Caco-2 (cell line): ENCODE results near the gene POLDIP3. TPM values are rescaled to one million over a fixed set of nuclear protein-coding genes. Genes with fewer than 3 reads are reported as not detected.

Experiments used
- Bru-seq: library from RNA; stranded (reverse); fragments of 400-500 nt; gene quantifications from one replicate; lab custom pipeline; 2021; lab: Mats Ljungman, UMichigan
- BruChase-seq, 2 experiments: library from RNA; stranded (reverse); fragments of 400-500 nt; gene quantifications; one replicate each; lab custom pipeline; 2021; lab: Mats Ljungman, UMichigan
- BruUV-seq: library from RNA; stranded (reverse); fragments of 400-500 nt; replicated peaks from 2 replicates; lab custom pipeline; 2021; lab: Mats Ljungman, UMichigan
- CTCF ChIA-PET: fragments of 300-600 bp; sonication (Branson Sonifier 250); formaldehyde crosslinking; loops from one replicate; lab custom pipeline; 2022; ENCODE audit warnings: antibody characterized with exemption; lab: Charles Lee
- POLR2A ChIA-PET: fragments of 300-600 bp; sonication (Branson Sonifier 250); formaldehyde crosslinking; loops from one replicate; lab custom pipeline; 2022; ENCODE audit warnings: antibody characterized with exemption; lab: Charles Lee
- DNase-seq, 2 experiments: peaks; one replicate each; pipeline versions ENCODE4 v3.0.0 to v3.0.0-alpha.2; 2020 to 2022
- H3K27me3 ChIP-seq: replicated peaks from 2 replicates; pipeline ENCODE4 v1.6.0; 2011; ENCODE audit warnings: low read length; ENCODE audit not compliant: control insufficient read depth, insufficient read depth
- H3K36me3 ChIP-seq: 2 replicates; pipeline ENCODE4 v1.5.1; 2011; ENCODE audit warnings: low read length; ENCODE audit not compliant: control insufficient read depth, insufficient read depth
- H3K4me1 ChIP-seq: fragments of 250-450 bp; sonication (Bioruptor Pico); 2 replicates; pipeline ENCODE4 v1.5.1; 2020; ENCODE audit warnings: mild to moderate bottlenecking
- H3K4me3 ChIP-seq: 2 replicates; pipeline ENCODE4 v1.5.1; 2011; ENCODE audit warnings: low read depth, mild to moderate bottlenecking, control low read depth, low read length
- H3K9me3 ChIP-seq: fragments of 250-450 bp; sonication (Bioruptor Pico); 2 replicates; pipeline ENCODE4 v1.5.1; 2020; ENCODE audit warnings: mild to moderate bottlenecking, moderate library complexity
- H3K27ac Mint-ChIP-seq: one replicate; pipeline ENCODE4 v1.8.0; 2022; ENCODE audit warnings: mixed read lengths; ENCODE audit not compliant: unreplicated experiment
- H3K27me3 Mint-ChIP-seq: one replicate; pipeline ENCODE4 v1.8.0; 2022; ENCODE audit warnings: mixed read lengths; ENCODE audit not compliant: insufficient read depth, unreplicated experiment
- H3K36me3 Mint-ChIP-seq: one replicate; pipeline ENCODE4 v1.8.0; 2022; ENCODE audit warnings: mild to moderate bottlenecking, mixed read lengths; ENCODE audit not compliant: insufficient read depth, unreplicated experiment
- H3K4me1 Mint-ChIP-seq: one replicate; pipeline ENCODE4 v1.8.0; 2022; ENCODE audit warnings: low read depth, mixed read lengths; ENCODE audit not compliant: unreplicated experiment
- H3K4me3 Mint-ChIP-seq: one replicate; pipeline ENCODE4 v1.8.0; 2022; ENCODE audit warnings: mild to moderate bottlenecking, moderate library complexity, mixed read lengths; ENCODE audit not compliant: unreplicated experiment
- H3K9me3 Mint-ChIP-seq: one replicate; pipeline ENCODE4 v1.8.0; 2022; ENCODE audit warnings: mixed read lengths; ENCODE audit not compliant: unreplicated experiment
- intact Hi-C: fragments of 100-400 bp; cut with micrococcal nuclease; formaldehyde crosslinking; loops from one replicate; pipeline ENCODE4 v1.10.0; 2022; ENCODE audit not compliant: unreplicated experiment
- long read RNA-seq: library from polyadenylated mRNA; stranded (forward); transcript quantifications from one replicate; pipeline ENCODE4 v2.0.0, GENCODE V29; 2022
- total RNA-seq: library from RNA; stranded (reverse); gene quantifications from 2 replicates; pipeline ENCODE4 v1.2.3, GENCODE V29; 2022
- TF ChIP-seq, protein P1 (sequence below), 2 experiments: fragments of 200-600 bp in 1 of 2; IDR thresholded peaks; 1 replicate in 1 of 2; 2 replicates in 1 of 2; pipeline versions ENCODE4 v1.5.1 to v1.8.0; 2011 to 2022; ENCODE audit warnings: antibody characterized with exemption in 1 of 2, control low read depth in 1 of 2, inconsistent platforms in 1 of 2, low read depth in 1 of 2, low read length in 1 of 2, mild to moderate bottlenecking in 1 of 2, moderate library complexity in 1 of 2; ENCODE audit not compliant: insufficient read depth in 1 of 2, severe bottlenecking in 1 of 2, unreplicated experiment in 1 of 2

Gene POLDIP3, protein sequence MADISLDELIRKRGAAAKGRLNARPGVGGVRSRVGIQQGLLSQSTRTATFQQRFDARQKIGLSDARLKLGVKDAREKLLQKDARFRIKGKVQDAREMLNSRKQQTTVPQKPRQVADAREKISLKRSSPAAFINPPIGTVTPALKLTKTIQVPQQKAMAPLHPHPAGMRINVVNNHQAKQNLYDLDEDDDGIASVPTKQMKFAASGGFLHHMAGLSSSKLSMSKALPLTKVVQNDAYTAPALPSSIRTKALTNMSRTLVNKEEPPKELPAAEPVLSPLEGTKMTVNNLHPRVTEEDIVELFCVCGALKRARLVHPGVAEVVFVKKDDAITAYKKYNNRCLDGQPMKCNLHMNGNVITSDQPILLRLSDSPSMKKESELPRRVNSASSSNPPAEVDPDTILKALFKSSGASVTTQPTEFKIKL
- 70.0 and 70.8 TPM in 2 replicates for total RNA-seq
- Bru-seq, nascent RNA, result percentile 80 among the genes with signal in this experiment
- BruChase-seq, experiment 1, labeled RNA remaining after a 2-hour chase, result percentile 82 among the genes with signal in this experiment
- percentile 86 among the genes with signal in this experiment for BruChase-seq, experiment 2, labeled RNA remaining after a 6-hour chase
- long read RNA-seq, transcript POLDIP3-203 (8 exons, 3,323 nt), result minor isoform, 15 of 240 reads
- long read RNA-seq, transcript POLDIP3-201 (9 exons, 3,441 nt), result major isoform, 134 of 240 reads
- long read RNA-seq, partial matches to known transcripts, result 6 of 240 reads
- long read RNA-seq, other reads (novel, unspliced or antisense), result 85 of 240 reads

DNA sequence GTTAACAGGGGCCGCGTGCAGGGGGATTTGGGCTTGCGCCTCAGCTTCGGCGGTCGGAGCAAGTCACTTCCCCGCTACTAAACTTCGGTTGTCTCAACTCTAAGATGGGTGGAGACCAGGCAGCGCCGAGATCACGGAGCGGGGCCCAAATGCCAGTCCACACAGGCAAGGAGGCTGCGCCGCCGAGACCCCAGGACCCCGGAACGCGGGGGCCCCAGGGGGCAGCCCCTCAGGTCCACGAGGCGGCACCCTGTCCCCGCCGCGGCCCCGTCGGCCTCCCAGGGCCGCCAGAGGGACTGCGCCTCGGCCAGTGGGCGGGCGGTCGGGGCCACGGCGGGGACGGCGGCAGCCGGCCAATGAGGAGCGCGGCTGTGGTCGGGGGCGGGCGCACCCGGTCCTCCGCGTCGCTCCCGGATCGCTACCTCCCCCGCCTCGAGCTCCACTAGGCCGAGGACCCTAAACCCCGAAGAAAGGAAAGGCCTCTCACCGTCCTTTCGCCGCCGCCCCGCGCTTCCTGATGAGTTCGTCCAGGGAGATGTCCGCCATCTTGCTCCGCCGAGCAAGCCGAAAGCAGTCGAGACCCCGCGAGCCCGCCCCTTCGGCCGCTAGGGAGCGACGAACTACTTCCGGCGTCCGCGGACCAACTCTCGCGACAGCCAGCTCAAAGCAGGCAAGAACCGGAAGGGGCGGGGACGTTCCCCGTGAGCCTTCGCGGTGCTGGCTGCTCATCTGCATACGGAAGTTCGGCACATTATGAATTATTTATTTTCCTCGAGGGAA lies at the start of gene POLDIP3:
Gene POLDIP3 (minus strand): TSS at position 572 of the 780 bp plus-strand sequence. CDS start 26 bp downstream, at position 546.
- BruUV-seq, result no TSS peak
- peak; percentile 98 for DNase-seq
- H3K4me3 Mint-ChIP-seq, result peak within 1 kb of the TSS; percentile 85
- TF ChIP-seq, protein P1, sequence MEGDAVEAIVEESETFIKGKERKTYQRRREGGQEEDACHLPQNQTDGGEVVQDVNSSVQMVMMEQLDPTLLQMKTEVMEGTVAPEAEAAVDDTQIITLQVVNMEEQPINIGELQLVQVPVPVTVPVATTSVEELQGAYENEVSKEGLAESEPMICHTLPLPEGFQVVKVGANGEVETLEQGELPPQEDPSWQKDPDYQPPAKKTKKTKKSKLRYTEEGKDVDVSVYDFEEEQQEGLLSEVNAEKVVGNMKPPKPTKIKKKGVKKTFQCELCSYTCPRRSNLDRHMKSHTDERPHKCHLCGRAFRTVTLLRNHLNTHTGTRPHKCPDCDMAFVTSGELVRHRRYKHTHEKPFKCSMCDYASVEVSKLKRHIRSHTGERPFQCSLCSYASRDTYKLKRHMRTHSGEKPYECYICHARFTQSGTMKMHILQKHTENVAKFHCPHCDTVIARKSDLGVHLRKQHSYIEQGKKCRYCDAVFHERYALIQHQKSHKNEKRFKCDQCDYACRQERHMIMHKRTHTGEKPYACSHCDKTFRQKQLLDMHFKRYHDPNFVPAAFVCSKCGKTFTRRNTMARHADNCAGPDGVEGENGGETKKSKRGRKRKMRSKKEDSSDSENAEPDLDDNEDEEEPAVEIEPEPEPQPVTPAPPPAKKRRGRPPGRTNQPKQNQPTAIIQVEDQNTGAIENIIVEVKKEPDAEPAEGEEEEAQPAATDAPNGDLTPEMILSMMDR (IDR thresholded peaks at IDR 0.05; ENCODE audit: insufficient read depth in 1 of 2, low read depth in 1 of 2, low read length in 1 of 2, severe bottlenecking in 1 of 2, unreplicated experiment in 1 of 2), result peak in 1 of 2 experiments; percentile 45
- peaks cover 8% of the 10 kb centered on the region for H3K4me1 Mint-ChIP-seq
- Histone ChIP-seq H3K4me3 (peak within 1 kb of the TSS; percentile 55), H3K27me3 (no peaks in the 10 kb centered on the region), H3K36me3 (no peaks in the 10 kb centered on the region; the same call in none of the 2 replicates), H3K9me3 (no peaks in the 10 kb centered on the region), H3K4me1 (peaks cover 5% of the 10 kb centered on the region; the same call in 1 of the 2 replicates)
- intact Hi-C loops, result loop anchor here (1.0 to 10.0 kb wide), 2 partner anchors 81 to 540 kb away; partner anchors contain the start of genes NAGA, PHETA2 and SMDT1
- POLR2A ChIA-PET, result interaction anchor here (0.5 to 1.3 kb wide), 8 partner anchors 11 to 245 kb away, joined by 3 to 7 read pairs (median 4); partner anchors contain the start of gene CYB5R3
- CTCF ChIA-PET, result interaction anchor here (0.6 to 1.0 kb wide), 2 partner anchors 242 to 1987 kb away, joined by 3 read pairs; partner anchors contain the start of gene ARFGAP3
- peaks cover 61% of the 10 kb centered on the region for H3K36me3 Mint-ChIP-seq
- H3K27ac Mint-ChIP-seq, result peak within 1 kb of the TSS; percentile 100
- no peaks in the 10 kb centered on the region for H3K27me3 Mint-ChIP-seq
- no peaks in the 10 kb centered on the region for H3K9me3 Mint-ChIP-seq

DNA sequence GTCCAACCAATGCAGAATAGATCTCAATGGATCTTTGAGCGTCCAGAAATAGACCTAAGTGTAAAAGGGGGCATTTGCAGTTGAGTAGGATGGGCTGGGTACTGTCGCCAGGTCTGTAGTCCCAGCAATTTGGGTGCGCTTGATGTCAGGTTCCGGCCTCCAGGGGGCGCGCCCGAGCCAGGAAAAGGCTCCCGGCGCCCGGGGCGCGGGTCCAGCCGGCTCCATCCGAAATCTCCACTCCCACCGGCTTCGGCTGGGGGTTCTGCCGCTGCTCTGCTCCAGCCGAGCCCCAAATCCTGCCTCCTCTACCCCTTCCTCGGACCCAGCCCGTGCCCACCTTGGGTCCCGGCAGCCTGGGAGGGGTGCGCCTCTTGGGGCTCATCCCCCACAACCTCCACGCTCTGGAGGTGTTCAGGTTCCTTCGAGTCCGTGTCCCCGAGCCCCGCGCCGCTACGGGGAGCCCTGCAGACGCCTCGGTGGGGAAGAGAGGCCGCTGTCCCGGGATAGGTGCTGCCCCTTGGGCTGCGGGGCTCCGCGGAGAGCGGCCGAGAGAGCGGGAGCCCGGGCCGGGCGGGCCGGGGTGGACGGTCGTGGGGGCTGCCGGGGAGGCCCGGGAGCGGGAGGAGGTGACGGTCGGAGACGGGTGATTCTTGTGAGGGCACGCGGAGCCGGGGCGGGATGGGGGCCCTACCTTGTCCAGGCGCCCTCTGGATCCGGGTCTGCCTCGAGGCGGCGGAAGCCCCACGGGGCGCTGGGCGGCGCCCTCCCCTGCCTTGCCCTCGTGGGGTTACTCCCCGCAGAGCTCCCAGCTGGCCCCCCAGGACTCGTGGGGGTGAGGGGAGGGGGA lies 47.5 kb upstream of the POLDIP3 start:
- ChIA-PET POLR2A (no interaction called here), CTCF (no interaction called here)
- BruUV-seq, result no TSS peak
- H3K4me1 ChIP-seq, result no peaks in the 10 kb centered on the region
- H3K4me3 Mint-ChIP-seq, result no peak overlapping the region
- no peak overlapping the region for H3K4me3 ChIP-seq
- no peaks in the 10 kb centered on the region for H3K27me3 ChIP-seq
- no peaks in the 10 kb centered on the region for H3K27me3 Mint-ChIP-seq
- H3K36me3 Mint-ChIP-seq, result no peaks in the 10 kb centered on the region
- H3K36me3 ChIP-seq, result no peaks in the 10 kb centered on the region
- no peaks in the 10 kb centered on the region for H3K4me1 Mint-ChIP-seq
- DNase-seq, result peak; percentile 74 to 87
- no peak overlapping the region for H3K27ac Mint-ChIP-seq
- TF ChIP-seq, protein P1 (IDR thresholded peaks at IDR 0.05; ENCODE audit: insufficient read depth in 1 of 2, low read depth in 1 of 2, low read length in 1 of 2, severe bottlenecking in 1 of 2, unreplicated experiment in 1 of 2), result peak; percentile 81 to 84
- no peaks in the 10 kb centered on the region for H3K9me3 ChIP-seq
- no peaks in the 10 kb centered on the region for H3K9me3 Mint-ChIP-seq
- intact Hi-C loops, result no loop called here
